NCI-H1930 (cell line): Measurements from ENCODE around the gene MFNG.

ENCODE experiments used
- DNase-seq, 2 experiments: peaks; one replicate each; lab custom pipeline; 2025; lab: John Stamatoyannopoulos, UW

The MFNG gene

GRCh38 chr22:37425369-37425768, 60.8 kb downstream of the MFNG start:
- DNase-seq: no peak

- DNase-seq: no peak
Observed at GRCh38 chr22:37423283-37423682, 62.9 kb downstream of the MFNG start.

GRCh38 chr22:37421468-37421877, 64.7 kb downstream of the MFNG start:
- DNase-seq: no peak

- DNase-seq: no peak
Observed at GRCh38 chr22:37420686-37421467, 65.3 kb downstream of the MFNG start.

- DNase-seq: no peak
Observed at GRCh38 chr22:37419969-37420685, 66.1 kb downstream of the MFNG start.

GRCh38 chr22:37419370-37419968, 66.7 kb downstream of the MFNG start:
- no peak for DNase-seq
